Caco-2 (cell line): Measurements from ENCODE around the gene SLC30A1. TPM values are rescaled to one million over a fixed set of nuclear protein-coding genes. Genes with fewer than 3 reads are reported as not detected.

Experiments
- BruUV-seq: library from RNA; stranded (reverse); fragments of 400-500 nt; replicated peaks from 2 replicates; lab custom pipeline; 2021; lab: Mats Ljungman, UMichigan
- CTCF ChIA-PET: fragments of 300-600 bp; sonication (Branson Sonifier 250); formaldehyde crosslinking; loops from one replicate; lab custom pipeline; 2022; ENCODE audit warnings: antibody characterized with exemption; lab: Charles Lee
- POLR2A ChIA-PET: fragments of 300-600 bp; sonication (Branson Sonifier 250); formaldehyde crosslinking; loops from one replicate; lab custom pipeline; 2022; ENCODE audit warnings: antibody characterized with exemption; lab: Charles Lee
- DNase-seq, 2 experiments: peaks; one replicate each; pipeline versions ENCODE4 v3.0.0 to v3.0.0-alpha.2; 2020 to 2022
- H3K27me3 ChIP-seq: replicated peaks from 2 replicates; pipeline ENCODE4 v1.6.0; 2011; ENCODE audit warnings: low read length; ENCODE audit not compliant: control insufficient read depth, insufficient read depth
- H3K36me3 ChIP-seq: 2 replicates; pipeline ENCODE4 v1.5.1; 2011; ENCODE audit warnings: low read length; ENCODE audit not compliant: control insufficient read depth, insufficient read depth
- H3K4me1 ChIP-seq: fragments of 250-450 bp; sonication (Bioruptor Pico); 2 replicates; pipeline ENCODE4 v1.5.1; 2020; ENCODE audit warnings: mild to moderate bottlenecking
- H3K4me3 ChIP-seq: 2 replicates; pipeline ENCODE4 v1.5.1; 2011; ENCODE audit warnings: low read depth, mild to moderate bottlenecking, control low read depth, low read length
- H3K9me3 ChIP-seq: fragments of 250-450 bp; sonication (Bioruptor Pico); 2 replicates; pipeline ENCODE4 v1.5.1; 2020; ENCODE audit warnings: mild to moderate bottlenecking, moderate library complexity
- H3K27ac Mint-ChIP-seq: one replicate; pipeline ENCODE4 v1.8.0; 2022; ENCODE audit warnings: mixed read lengths; ENCODE audit not compliant: unreplicated experiment
- H3K27me3 Mint-ChIP-seq: one replicate; pipeline ENCODE4 v1.8.0; 2022; ENCODE audit warnings: mixed read lengths; ENCODE audit not compliant: insufficient read depth, unreplicated experiment
- H3K36me3 Mint-ChIP-seq: one replicate; pipeline ENCODE4 v1.8.0; 2022; ENCODE audit warnings: mild to moderate bottlenecking, mixed read lengths; ENCODE audit not compliant: insufficient read depth, unreplicated experiment
- H3K4me1 Mint-ChIP-seq: one replicate; pipeline ENCODE4 v1.8.0; 2022; ENCODE audit warnings: low read depth, mixed read lengths; ENCODE audit not compliant: unreplicated experiment
- H3K4me3 Mint-ChIP-seq: one replicate; pipeline ENCODE4 v1.8.0; 2022; ENCODE audit warnings: mild to moderate bottlenecking, moderate library complexity, mixed read lengths; ENCODE audit not compliant: unreplicated experiment
- H3K9me3 Mint-ChIP-seq: one replicate; pipeline ENCODE4 v1.8.0; 2022; ENCODE audit warnings: mixed read lengths; ENCODE audit not compliant: unreplicated experiment
- CTCF ChIP-seq, 2 experiments: fragments of 200-600 bp in 1 of 2; IDR thresholded peaks; 1 replicate in 1 of 2; 2 replicates in 1 of 2; pipeline versions ENCODE4 v1.5.1 to v1.8.0; 2011 to 2022; ENCODE audit warnings: antibody characterized with exemption in 1 of 2, control low read depth in 1 of 2, inconsistent platforms in 1 of 2, low read depth in 1 of 2, low read length in 1 of 2, mild to moderate bottlenecking in 1 of 2, moderate library complexity in 1 of 2; ENCODE audit not compliant: insufficient read depth in 1 of 2, severe bottlenecking in 1 of 2, unreplicated experiment in 1 of 2
- intact Hi-C: fragments of 100-400 bp; cut with micrococcal nuclease; formaldehyde crosslinking; loops from one replicate; pipeline ENCODE4 v1.10.0; 2022; ENCODE audit not compliant: unreplicated experiment
- total RNA-seq: library from RNA; stranded (reverse); gene quantifications from 2 replicates; pipeline ENCODE4 v1.2.3, GENCODE V29; 2022

SLC30A1 gene
- total RNA-seq, 1 experiment from 2014 or later, result 26.6 TPM

- no peaks in the 10 kb centered on the region for H3K9me3 ChIP-seq
- Mint-ChIP-seq H3K27me3 (no peaks in the 10 kb centered on the region), H3K9me3 (no peaks in the 10 kb centered on the region), H3K4me3 (no peak overlapping the region), H3K4me1 (peaks cover 80% of the 10 kb centered on the region), H3K27ac (peak overlapping the region; percentile 30), H3K36me3 (no peaks in the 10 kb centered on the region)
- no peak for DNase-seq
- BruUV-seq, result no TSS peak
- no peak for TF ChIP-seq CTCF (IDR thresholded peaks at IDR 0.05; ENCODE audit: insufficient read depth in 1 of 2, low read depth in 1 of 2, low read length in 1 of 2, severe bottlenecking in 1 of 2, unreplicated experiment in 1 of 2)
- ChIA-PET POLR2A (no interaction called here), CTCF (interaction anchor here (1.0 kb wide), 1 partner anchor 31 kb away, joined by 3 read pairs; no protein-coding TSS in a partner anchor)
- no peaks in the 10 kb centered on the region for H3K36me3 ChIP-seq
- no peaks in the 10 kb centered on the region for H3K27me3 ChIP-seq
- intact Hi-C loops, result no loop called here
- no peak overlapping the region for H3K4me3 ChIP-seq
- H3K4me1 ChIP-seq, result peaks cover 75% of the 10 kb centered on the region
These were observed 30.4 kb upstream of the SLC30A1 start for GRCh38 chr1:211609120-211610024.

- no peaks in the 10 kb centered on the region for H3K36me3 ChIP-seq
- BruUV-seq, result no TSS peak
- peaks cover 82% of the 10 kb centered on the region for H3K4me1 Mint-ChIP-seq
- H3K4me3 Mint-ChIP-seq, result peak overlapping the region; percentile 28
- peaks cover 75% of the 10 kb centered on the region for H3K4me1 ChIP-seq
- H3K36me3 Mint-ChIP-seq, result no peaks in the 10 kb centered on the region
- peak overlapping the region; percentile 71 for H3K27ac Mint-ChIP-seq
- H3K27me3 Mint-ChIP-seq, result no peaks in the 10 kb centered on the region
- intact Hi-C loops, result no loop called here
- peak in 1 of 2 experiments; percentile 43 for DNase-seq
- no peaks in the 10 kb centered on the region for H3K9me3 ChIP-seq
- no peaks in the 10 kb centered on the region for H3K9me3 Mint-ChIP-seq
- no peaks in the 10 kb centered on the region for H3K27me3 ChIP-seq
- CTCF ChIA-PET, result interaction anchor here (1.3 kb wide), 1 partner anchor 36 kb away, joined by 3 read pairs; no protein-coding TSS in a partner anchor
- TF ChIP-seq CTCF (IDR thresholded peaks at IDR 0.05; ENCODE audit: insufficient read depth in 1 of 2, low read depth in 1 of 2, low read length in 1 of 2, severe bottlenecking in 1 of 2, unreplicated experiment in 1 of 2), result no peak
- no peak overlapping the region for H3K4me3 ChIP-seq
- POLR2A ChIA-PET, result no interaction called here
These were observed 29.0 kb upstream of the SLC30A1 start for GRCh38 chr1:211607754-211608473.
